NCI-H82 (cell line): Measurements from ENCODE around the gene HOXC11.

Source experiments
- DNase-seq: peaks from one replicate; lab custom pipeline; 2025; lab: John Stamatoyannopoulos, UW

Gene HOXC11

GRCh38 chr12:53998900-53999236 is 25.9 kb downstream of the HOXC11 start:
- DNase-seq: no peak

- peak; percentile 90 for DNase-seq
Measured at GRCh38 chr12:53999559-54000115, 26.7 kb downstream of the HOXC11 start.

- DNase-seq: peak; percentile 76
Measured at GRCh38 chr12:54000116-54001114, 27.5 kb downstream of the HOXC11 start, which contains the start of gene HOXC9. Gene HOXC9, plus strand, starts transcription at chr12:54000161. Its CDS starts 28 bp downstream, at chr12:54000189.

- peak; percentile 43 for DNase-seq
Measured at GRCh38 chr12:54001283-54002187, 28.6 kb downstream of the HOXC11 start.

GRCh38 chr12:54002278-54002914 is 29.5 kb downstream of the HOXC11 start:
- DNase-seq: no peak

GRCh38 chr12:54002915-54003389 is 30.0 kb downstream of the HOXC11 start:
- DNase-seq: no peak

- no peak for DNase-seq
Measured at GRCh38 chr12:54003625-54004024, 30.7 kb downstream of the HOXC11 start.

GRCh38 chr12:54004063-54004840 is 31.3 kb downstream of the HOXC11 start:
- DNase-seq: no peak

- DNase-seq: no peak
Measured at GRCh38 chr12:54004841-54005530, 32.1 kb downstream of the HOXC11 start.

GRCh38 chr12:54005531-54005852 is 32.6 kb downstream of the HOXC11 start:
- DNase-seq: peak; percentile 40

GRCh38 chr12:54005853-54006558 is 33.1 kb downstream of the HOXC11 start:
- DNase-seq: peak; percentile 92

- no peak for DNase-seq
Measured at GRCh38 chr12:54006559-54007220, 33.8 kb downstream of the HOXC11 start.

GRCh38 chr12:54007538-54008259 is 34.8 kb downstream of the HOXC11 start:
- DNase-seq: peak; percentile 70

GRCh38 chr12:54008260-54008552 is 35.3 kb downstream of the HOXC11 start:
- DNase-seq: no peak

- peak; percentile 67 for DNase-seq
Measured at GRCh38 chr12:54009171-54010052, 36.5 kb downstream of the HOXC11 start.

- peak; percentile 49 for DNase-seq
Measured at GRCh38 chr12:54010053-54010971, 37.4 kb downstream of the HOXC11 start.
